Ovary (tissue), 9 donors: ENCODE measurements around the gene CDC42SE2. TPM values are rescaled to one million over a fixed set of nuclear protein-coding genes. Genes with fewer than 3 reads are reported as not detected.

ENCODE experiments used
- DNase-seq, 5 donors: peaks; one replicate each; pipeline ENCODE4 v3.0.0-alpha.2; 2019 to 2020
- H3K27ac ChIP-seq, 2 donors: fragments of 200-600 bp; one replicate each; pipeline versions ENCODE4 v1.5.1 to v1.8.0; 2019 to 2022
- H3K27me3 ChIP-seq: fragments of 200-600 bp; one replicate; pipeline ENCODE4 v1.8.0; 2022
- H3K36me3 ChIP-seq: fragments of 200-600 bp; sonication (generic); one replicate; pipeline ENCODE4 v1.5.1; 2019
- H3K4me1 ChIP-seq: one replicate; pipeline ENCODE4 v1.8.1; 2013; ENCODE audit warnings: mild to moderate bottlenecking, moderate library complexity; ENCODE audit not compliant: insufficient read depth
- H3K4me3 ChIP-seq: fragments of 200-600 bp; sonication (generic); one replicate; pipeline ENCODE4 v1.5.1; 2017
- H3K9me3 ChIP-seq, 2 donors: fragments of 200-600 bp in 1 of 2; sonication (generic) in 1 of 2; one replicate each; pipeline versions ENCODE4 v1.5.1 to v1.8.1; 2013 to 2019; ENCODE audit warnings: mild to moderate bottlenecking in 1 of 2, moderate library complexity in 1 of 2
- CTCF ChIP-seq, 3 donors: fragments of 450-650 bp in 2 of 3; fragments of 200-600 bp in 1 of 3; IDR thresholded peaks; one replicate each; pipeline versions ENCODE4 v1.5.1 to v1.8.0; 2016 to 2022; ENCODE audit warnings: antibody characterized with exemption in 3 of 3, mild to moderate bottlenecking in 1 of 3
- EP300 ChIP-seq: sonication (generic); formaldehyde crosslinking; IDR thresholded peaks from one replicate; pipeline ENCODE4 v1.6.1; 2017; ENCODE audit warnings: antibody characterized with exemption
- POLR2A ChIP-seq: fragments of 450-650 bp; IDR thresholded peaks from one replicate; pipeline ENCODE4 v1.6.1; 2017; ENCODE audit warnings: antibody characterized with exemption, mild to moderate bottlenecking, moderate library complexity
- WGBS, 3 donors: extraction: QIAGEN DNeasy Blood & Tissue Kit in 1 of 3; methylation state at CpG; one replicate each; pipeline versions ENCODE4 v1.1.5 to v1.1.7; 2013 to 2017; 5-methylcytosine and 5-hydroxymethylcytosine counted together
- intact Hi-C, 4 donors: fragments of 100-400 bp; cut with DNase I; formaldehyde crosslinking; loops; one replicate each; pipeline versions ENCODE4 v1.11.0 to v1.15.1; 2022 to 2023
- polyA plus RNA-seq, 2 donors: library from polyadenylated mRNA; stranded (reverse); fragments of 200-250 nt in 1 of 2; fragments of 350-450 nt in 1 of 2; fragmentation: Illumina TruSeq in 1 of 2; extraction: RNeasy Lipid Tissue Mini Kit (QIAGEN cat#74804) in 1 of 2; gene quantifications; one replicate each; pipeline ENCODE4 v1.2.3, GENCODE V29; 2013 to 2014
- total RNA-seq, 7 donors: library from RNA; depleted of rRNA in 2 of 7; stranded (reverse); fragments of >200 nt in 2 of 7; fragmentation: NEBNext Ultra II Directional in 3 of 7; extraction: Animal tissue kit (Norgen Biotek cat#: 25700) in 3 of 7; gene quantifications; one replicate each; pipeline versions ENCODE4 v1.1.0 to v1.2.4, GENCODE V29; 2016 to 2023
- donor health status: DM: no; HTN: no; CAD: no; lungs with moderate emphysema.
- donor health status: DM: no; HTN: no; CAD: no.
- donor health status: Bipolar disorder and iron deficiency.
- donor health status: DM: yes; HTN: yes; CAD: no.
- donor health status: DM: no; HTN: no; CAD: no.
- donor health status: DM: yes; HTN: yes; CAD: no.

CDC42SE2 gene
- total and polyA plus RNA-seq, 9 donors = 18.0 to 37.6 (median 23.7) TPM

- Histone ChIP-seq H3K36me3 (no peaks in the 10 kb centered on the region), H3K4me3 (no peak overlapping the region), H3K4me1 (no peaks in the 10 kb centered on the region), H3K27ac (no peak overlapping the region), H3K27me3 (no peaks in the 10 kb centered on the region), H3K9me3 (no peaks in the 10 kb centered on the region)
- no peak for TF ChIP-seq POLR2A
- no peak for TF ChIP-seq CTCF (IDR thresholded peaks at IDR 0.05)
- TF ChIP-seq EP300 = no peak
- 92 to 94% (median 94%) methylated on average over 7 of the region's 7 CpGs for WGBS, 3 donors
- no peak for DNase-seq
- intact Hi-C loops = no loop called here
These were observed 43.3 kb upstream of the CDC42SE2 start for GRCh38 chr5:131220566-131220965.

- Histone ChIP-seq H3K4me3 (no peak overlapping the region), H3K27ac (no peak overlapping the region), H3K36me3 (no peaks in the 10 kb centered on the region), H3K4me1 (no peaks in the 10 kb centered on the region), H3K9me3 (no peaks in the 10 kb centered on the region), H3K27me3 (no peaks in the 10 kb centered on the region)
- 87 to 94% (median 93%) methylated on average over 10 of the region's 10 CpGs for WGBS, 3 donors
- DNase-seq = no peak
- intact Hi-C loops = no loop called here
- TF ChIP-seq EP300 (no peak), CTCF (IDR thresholded peaks at IDR 0.05) (no peak), POLR2A (no peak)
These were observed 42.7 kb upstream of the CDC42SE2 start for GRCh38 chr5:131221008-131221703.

- no peak for DNase-seq
- Histone ChIP-seq H3K9me3 (no peaks in the 10 kb centered on the region), H3K4me3 (no peak overlapping the region), H3K27ac (no peak overlapping the region), H3K36me3 (no peaks in the 10 kb centered on the region), H3K27me3 (no peaks in the 10 kb centered on the region), H3K4me1 (no peaks in the 10 kb centered on the region)
- TF ChIP-seq POLR2A = no peak
- no peak for TF ChIP-seq CTCF (IDR thresholded peaks at IDR 0.05)
- TF ChIP-seq EP300 = no peak
- intact Hi-C loops = no loop called here
These were observed 42.0 kb upstream of the CDC42SE2 start for GRCh38 chr5:131221888-131222287.

GRCh38 chr5:131222731-131223130, 41.1 kb upstream of the CDC42SE2 start:
- no peak overlapping the region for H3K4me3 ChIP-seq
- intact Hi-C loops = no loop called here
- no peaks in the 10 kb centered on the region for H3K9me3 ChIP-seq
- no peaks in the 10 kb centered on the region for H3K27me3 ChIP-seq
- no peak overlapping the region for H3K27ac ChIP-seq
- no peaks in the 10 kb centered on the region for H3K4me1 ChIP-seq
- no peak for DNase-seq
- TF ChIP-seq POLR2A = no peak
- no peak for TF ChIP-seq EP300
- no peak for TF ChIP-seq CTCF (IDR thresholded peaks at IDR 0.05)
- H3K36me3 ChIP-seq = no peaks in the 10 kb centered on the region
